IMR-90 (cell line): Measurements from ENCODE around the gene INKA1. TPM values are rescaled to one million over a fixed set of nuclear protein-coding genes. Genes with fewer than 3 reads are reported as not detected.

Experiments used
- ATAC-seq: fragments of 200-7000 bp; cut with Tn5 transposase; 2 replicates; pipeline ENCODE4 v1.9.1; 2020; ENCODE audit warnings: low read depth, mild to moderate bottlenecking, moderate library complexity
- BruUV-seq: library from RNA; stranded (reverse); fragments of 400-500 nt; replicated peaks from 2 replicates; lab custom pipeline; 2021; lab: Mats Ljungman, UMichigan
- CTCF ChIA-PET: fragments of 300-600 bp; formaldehyde crosslinking; extraction: SDS; loops from one replicate; lab custom pipeline; 2021; ENCODE audit warnings: antibody characterized with exemption; lab: Yijun Ruan, JAX
- POLR2A ChIA-PET: fragments of 300-600 bp; sonication (Branson Sonifier 250); formaldehyde crosslinking; loops from one replicate; lab custom pipeline; 2022; ENCODE audit warnings: antibody characterized with exemption; ENCODE audit not compliant: unreplicated experiment; lab: Charles Lee
- DNase-seq: peaks from one replicate; pipeline ENCODE4 v3.0.0; 2013
- H2AFZ ChIP-seq: replicated peaks from 2 replicates; pipeline ENCODE3; 2013; ENCODE audit warnings: low read length, mild to moderate bottlenecking; ENCODE audit not compliant: poor library complexity
- H2AK5ac ChIP-seq: 2 replicates; pipeline ENCODE4 v1.6.1; 2013; ENCODE audit warnings: low read depth, low read length, inconsistent platforms
- H2AK9ac ChIP-seq: replicated peaks from 2 replicates; pipeline ENCODE3; 2013; ENCODE audit warnings: mild to moderate bottlenecking, low read depth, low read length, moderate library complexity; ENCODE audit not compliant: poor library complexity
- H2BK120ac ChIP-seq: 2 replicates; pipeline ENCODE4 v1.6.1; 2013; ENCODE audit warnings: low read depth, low read length, inconsistent platforms
- H2BK15ac ChIP-seq: 3 replicates; pipeline ENCODE4 v1.6.1; 2013; ENCODE audit warnings: low read depth, low read length, inconsistent platforms
- H2BK20ac ChIP-seq: 2 replicates; pipeline ENCODE4 v1.6.1; 2013; ENCODE audit warnings: low read depth, mild to moderate bottlenecking, inconsistent platforms, low read length, moderate library complexity
- H2BK5ac ChIP-seq: 2 replicates; pipeline ENCODE4 v1.6.1; 2013; ENCODE audit warnings: mild to moderate bottlenecking, low read depth, low read length, inconsistent platforms; ENCODE audit not compliant: poor library complexity, severe bottlenecking
- H3K14ac ChIP-seq: replicated peaks from 2 replicates; pipeline ENCODE4 v1.6.1; 2013; ENCODE audit warnings: low read depth, low read length, inconsistent platforms
- H3K18ac ChIP-seq: 2 replicates; pipeline ENCODE4 v1.6.1; 2013; ENCODE audit warnings: low read depth, low read length, control low read depth
- H3K23ac ChIP-seq: 2 replicates; pipeline ENCODE4 v1.6.1; 2013; ENCODE audit warnings: low read depth, low read length, inconsistent platforms
- H3K27ac ChIP-seq: 2 replicates; pipeline ENCODE4 v1.5.1; 2013; ENCODE audit warnings: mild to moderate bottlenecking, control low read depth, low read length; ENCODE audit not compliant: insufficient read depth
- H3K27me3 ChIP-seq: 2 replicates; pipeline ENCODE4 v1.6.1; 2013; ENCODE audit warnings: low read length; ENCODE audit not compliant: control insufficient read depth, insufficient read depth
- H3K36me3 ChIP-seq: 2 replicates; pipeline ENCODE4 v1.6.1; 2013; ENCODE audit warnings: low read length, mixed read lengths; ENCODE audit not compliant: control insufficient read depth, insufficient read depth
- H3K4ac ChIP-seq: 2 replicates; pipeline ENCODE4 v1.6.1; 2013; ENCODE audit warnings: low read depth, low read length, inconsistent platforms
- H3K4me1 ChIP-seq: 2 replicates; pipeline ENCODE4 v1.6.1; 2013; ENCODE audit warnings: low read length, mixed read lengths; ENCODE audit not compliant: control insufficient read depth, insufficient read depth
- H3K4me2 ChIP-seq: 2 replicates; pipeline ENCODE4 v1.6.1; 2013; ENCODE audit warnings: low read depth, mild to moderate bottlenecking, control low read depth, low read length, moderate library complexity
- H3K4me3 ChIP-seq: 2 replicates; pipeline ENCODE4 v1.5.1; 2013; ENCODE audit warnings: low read depth, mild to moderate bottlenecking, control low read depth, low read length, moderate library complexity; ENCODE audit not compliant: insufficient read depth
- H3K56ac ChIP-seq: 2 replicates; pipeline ENCODE4 v1.6.1; 2013; ENCODE audit warnings: low read length, inconsistent platforms; ENCODE audit not compliant: insufficient read depth; ENCODE audit errors: extremely low read depth
- H3K79me1 ChIP-seq, 2 experiments: 2 replicates each; pipeline ENCODE4 v1.6.1; 2013; ENCODE audit warnings: low read length in 2 of 2, inconsistent platforms in 1 of 2, low read depth in 1 of 2
- H3K9ac ChIP-seq: 2 replicates; pipeline ENCODE4 v1.6.1; 2013; ENCODE audit warnings: low read depth, low read length, control low read depth
- H3K9me1 ChIP-seq: 2 replicates; pipeline ENCODE4 v1.6.1; 2013; ENCODE audit warnings: low read length, inconsistent platforms; ENCODE audit not compliant: insufficient read depth
- H3K9me3 ChIP-seq: 2 replicates; pipeline ENCODE4 v1.6.1; 2013; ENCODE audit warnings: low read length; ENCODE audit not compliant: control insufficient read depth, insufficient read depth
- H4K20me1 ChIP-seq: 2 replicates; pipeline ENCODE4 v1.6.1; 2013; ENCODE audit warnings: low read length, inconsistent platforms; ENCODE audit not compliant: insufficient read depth
- H4K5ac ChIP-seq: 2 replicates; pipeline ENCODE4 v1.6.1; 2013; ENCODE audit warnings: mild to moderate bottlenecking, low read depth, low read length, control low read depth
- H4K8ac ChIP-seq, 2 experiments: 2 replicates each; pipeline ENCODE4 v1.6.1; 2013; ENCODE audit warnings: low read depth in 2 of 2, low read length in 2 of 2, control low read depth in 1 of 2, inconsistent platforms in 1 of 2
- H4K91ac ChIP-seq: 2 replicates; pipeline ENCODE4 v1.6.1; 2013; ENCODE audit warnings: low read depth, low read length, inconsistent platforms; ENCODE audit not compliant: insufficient read depth
- BHLHE40 ChIP-seq: fragments of 150-350 bp; IDR thresholded peaks from 2 replicates; pipeline ENCODE4 v1.6.1; 2016; ENCODE audit warnings: mild to moderate bottlenecking, low read depth, low read length
- CHD1 ChIP-seq: IDR thresholded peaks from 2 replicates; pipeline ENCODE4 v1.6.1; 2012; ENCODE audit warnings: low read depth, low read length, improper control_type of control experiment
- FOS ChIP-seq: fragments of 150-350 bp; IDR thresholded peaks from 2 replicates; pipeline ENCODE4 v1.6.1; 2016; ENCODE audit warnings: low read depth, low read length
- RAD21 ChIP-seq: IDR thresholded peaks from 2 replicates; pipeline ENCODE4 v1.6.1; 2012; ENCODE audit warnings: low read length, improper control_type of control experiment
- RCOR1 ChIP-seq: IDR thresholded peaks from 2 replicates; pipeline ENCODE4 v1.6.1; 2012; ENCODE audit warnings: mild to moderate bottlenecking, low read length, improper control_type of control experiment; ENCODE audit not compliant: insufficient replicate concordance
- WGBS, 2 experiments: methylation state at CpG; one replicate each; pipeline versions ENCODE4 v1.1.5 to v1.1.7; 2013; ENCODE audit warnings: missing lambda C conversion rate in 2 of 2; ENCODE audit not compliant: insufficient read length in 1 of 2; ENCODE audit errors: extremely low coverage in 2 of 2; 5-methylcytosine and 5-hydroxymethylcytosine counted together
- dilution Hi-C: fragments of 300-500 bp; cut with HindIII; formaldehyde crosslinking; loops from one replicate; pipeline ENCODE4 v1.14.3; 2018; ENCODE audit warnings: low sequenced_read_pairs; ENCODE audit not compliant: unreplicated experiment
- in situ Hi-C: fragments of 300-500 bp; cut with MboI; formaldehyde crosslinking; loops from 3 replicates; pipeline ENCODE4 v1.14.3; 2019; ENCODE audit warnings: low sequenced_read_pairs, inconsistent platforms, mixed read lengths
- intact Hi-C: fragments of 100-400 bp; cut with micrococcal nuclease; formaldehyde crosslinking; loops from 2 replicates; pipeline ENCODE4 v1.10.0; 2022
- polyA plus RNA-seq, 3 experiments: library from polyadenylated mRNA; depleted of rRNA; stranded (reverse); fragments of >200 nt; gene quantifications; 2 replicates each; pipeline ENCODE4 v1.2.3, GENCODE V29; 2012; ENCODE audit warnings: low replicate concordance in 1 of 3
- total RNA-seq: library from RNA; depleted of rRNA; stranded (reverse); fragments of >200 nt; gene quantifications from 2 replicates; pipeline ENCODE4 v1.2.3, GENCODE V29; 2012
- TF ChIP-seq, protein P1 (sequence below): fragments of 150-350 bp; IDR thresholded peaks from 2 replicates; pipeline ENCODE4 v1.6.1; 2017; ENCODE audit warnings: mild to moderate bottlenecking, antibody characterized with exemption, low read length, low read depth

INKA1 gene
- total and polyA plus RNA-seq, 2 of the 4 experiments (the other 2 are of a cell fraction) = 2.3 to 4.5 TPM

DNA sequence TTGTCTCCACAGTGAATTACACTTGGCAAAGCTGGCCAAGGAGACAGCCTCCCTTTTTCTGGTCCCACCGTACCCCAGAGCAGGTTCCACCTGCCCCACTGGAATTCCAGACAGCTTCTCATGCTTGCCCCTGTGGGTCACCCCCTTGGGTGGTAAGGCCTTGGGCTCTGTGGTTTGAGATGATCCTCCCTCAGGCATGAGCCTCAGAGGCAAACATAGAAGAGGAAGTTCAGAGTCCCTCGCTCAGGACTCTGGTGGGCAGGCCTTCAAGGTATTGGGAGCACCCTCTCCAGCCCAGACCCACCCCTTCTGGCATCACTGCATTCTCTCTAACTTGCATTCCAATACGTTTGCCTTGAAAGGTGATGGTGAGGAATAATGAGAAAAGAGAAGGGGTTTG is 28.3 kb downstream of the INKA1 start:
- Histone ChIP-seq H2AK5ac (no peak overlapping the region), H3K4ac (no peak overlapping the region), H2AK9ac (no peak overlapping the region), H3K79me1 (no peaks in the 10 kb centered on the region), H4K20me1 (no peaks in the 10 kb centered on the region), H3K27ac (no peak overlapping the region), H3K4me2 (no peak overlapping the region), H2BK15ac (no peak overlapping the region), H3K4me1 (no peaks in the 10 kb centered on the region), H3K9me3 (no peaks in the 10 kb centered on the region), H3K9me1 (no peaks in the 10 kb centered on the region), H2BK20ac (no peak overlapping the region), H4K8ac (no peak overlapping the region), H4K5ac (no peak overlapping the region), H2BK5ac (no peak overlapping the region), H3K4me3 (no peak overlapping the region), H3K14ac (no peak overlapping the region), H2BK120ac (no peak overlapping the region), H3K18ac (no peak overlapping the region), H3K23ac (no peak overlapping the region), H3K9ac (no peak overlapping the region), H2AFZ (no peak overlapping the region), H4K91ac (no peak overlapping the region), H3K36me3 (no peaks in the 10 kb centered on the region), H3K56ac (no peak overlapping the region), H3K27me3 (no peaks in the 10 kb centered on the region)
- in situ Hi-C loops = no loop called here
- no peak for TF ChIP-seq FOS
- no peak for TF ChIP-seq CHD1
- no peak for TF ChIP-seq RAD21
- TF ChIP-seq BHLHE40 = no peak
- TF ChIP-seq RCOR1 = no peak
- TF ChIP-seq, protein P1, sequence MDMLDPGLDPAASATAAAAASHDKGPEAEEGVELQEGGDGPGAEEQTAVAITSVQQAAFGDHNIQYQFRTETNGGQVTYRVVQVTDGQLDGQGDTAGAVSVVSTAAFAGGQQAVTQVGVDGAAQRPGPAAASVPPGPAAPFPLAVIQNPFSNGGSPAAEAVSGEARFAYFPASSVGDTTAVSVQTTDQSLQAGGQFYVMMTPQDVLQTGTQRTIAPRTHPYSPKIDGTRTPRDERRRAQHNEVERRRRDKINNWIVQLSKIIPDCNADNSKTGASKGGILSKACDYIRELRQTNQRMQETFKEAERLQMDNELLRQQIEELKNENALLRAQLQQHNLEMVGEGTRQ = no peak
- dilution Hi-C loops = no loop called here
- no peak for ATAC-seq
- intact Hi-C loops = no loop called here
- ChIA-PET CTCF (no interaction called here), POLR2A (no interaction called here)
- BruUV-seq = no TSS peak
- WGBS, 2 experiments = no CpG with 5 or more reads among the region's 3 CpGs
- DNase-seq = no peak
